COLO668 (cell line): Measurements from ENCODE around the gene PLAGL2.

Source experiments
- DNase-seq: peaks from one replicate; lab custom pipeline; 2025; ENCODE audit not compliant: unreplicated experiment; lab: John Stamatoyannopoulos, UW

The PLAGL2 gene

DNA sequence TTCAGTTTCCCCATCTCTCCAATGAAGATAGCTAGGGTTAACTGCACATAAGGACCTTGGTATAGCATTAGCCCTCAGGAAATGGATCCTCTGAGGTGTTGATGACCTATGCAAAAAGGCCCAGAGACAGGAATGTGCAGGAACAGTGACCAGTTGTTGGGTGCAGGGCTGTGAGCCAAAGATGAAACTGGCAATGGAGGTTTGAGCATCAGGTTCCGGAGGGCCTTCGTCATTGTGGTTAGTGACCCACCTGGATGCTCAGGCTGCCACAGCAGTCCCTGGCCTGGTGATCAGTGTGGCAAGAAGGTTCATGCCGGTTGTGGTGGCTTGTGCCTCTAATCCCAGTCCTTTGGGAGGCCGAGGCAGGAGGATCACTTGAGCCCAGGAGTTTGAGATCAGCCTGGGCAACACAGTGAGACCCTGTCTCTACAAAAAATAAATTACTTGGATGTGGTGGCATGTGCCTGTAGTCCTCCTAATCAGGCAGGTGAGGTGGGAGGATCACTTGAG, 54.3 kb downstream of the PLAGL2 start:
- no peak for DNase-seq

GRCh38 chr20:32152421-32153155, 55.0 kb downstream of the PLAGL2 start:
- DNase-seq = no peak

DNA sequence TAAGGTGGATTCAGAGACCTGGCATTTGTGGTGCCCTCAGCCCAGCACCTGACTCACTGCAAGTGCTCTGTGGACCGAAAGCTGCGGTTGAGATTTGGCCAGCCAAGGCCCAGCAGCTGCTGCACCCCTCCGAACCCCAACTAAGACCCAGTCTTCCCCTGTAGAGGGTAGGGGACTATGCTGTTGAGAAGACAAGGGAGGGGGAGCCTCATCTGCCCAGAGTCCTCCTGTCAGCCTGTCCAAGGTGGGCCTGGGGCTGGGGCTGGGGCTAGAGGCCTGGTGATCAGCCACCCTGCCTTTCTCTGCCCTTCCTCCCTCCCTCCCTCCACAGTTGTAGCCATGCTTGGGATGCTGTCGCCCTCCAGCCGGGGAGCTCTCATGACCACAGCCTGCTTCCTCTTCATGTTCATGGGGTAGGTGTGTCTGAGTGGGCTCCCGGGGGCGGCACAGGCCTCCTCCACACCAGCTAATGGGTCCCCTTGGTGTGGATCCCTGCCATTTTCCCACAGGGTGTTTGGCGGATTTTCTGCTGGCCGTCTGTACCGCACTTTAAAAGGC, 57.2 kb downstream of the PLAGL2 start:
- DNase-seq = no peak

DNA sequence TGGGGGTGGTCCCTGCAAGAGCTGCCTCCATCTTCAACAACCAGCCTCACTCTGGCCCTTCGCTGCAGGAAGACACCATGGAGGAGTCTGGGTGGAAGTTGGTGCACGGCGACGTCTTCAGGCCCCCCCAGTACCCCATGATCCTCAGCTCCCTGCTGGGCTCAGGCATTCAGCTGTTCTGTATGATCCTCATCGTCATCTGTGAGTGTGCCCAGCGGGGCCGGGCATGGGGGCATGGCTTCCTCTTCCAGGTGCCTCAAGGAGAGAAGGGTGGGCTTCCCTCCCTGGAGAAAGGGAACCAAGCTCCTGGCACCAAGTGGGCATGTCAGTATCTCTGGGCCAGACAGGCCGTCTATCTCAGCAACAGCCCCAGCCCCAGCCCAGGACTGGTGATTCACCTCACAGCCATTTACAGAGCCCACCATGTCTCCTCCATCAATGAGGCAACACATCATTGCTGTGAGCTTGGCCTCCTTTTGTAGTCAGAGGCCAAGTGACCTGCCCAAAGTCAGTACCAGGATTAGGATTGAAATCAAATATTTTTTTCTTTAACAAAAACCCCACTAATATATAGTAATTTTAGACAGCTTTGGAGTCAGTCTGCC, 57.9 kb downstream of the PLAGL2 start:
- no peak for DNase-seq

GRCh38 chr20:32144898-32145662, 62.5 kb downstream of the PLAGL2 start:
- DNase-seq = no peak

DNA sequence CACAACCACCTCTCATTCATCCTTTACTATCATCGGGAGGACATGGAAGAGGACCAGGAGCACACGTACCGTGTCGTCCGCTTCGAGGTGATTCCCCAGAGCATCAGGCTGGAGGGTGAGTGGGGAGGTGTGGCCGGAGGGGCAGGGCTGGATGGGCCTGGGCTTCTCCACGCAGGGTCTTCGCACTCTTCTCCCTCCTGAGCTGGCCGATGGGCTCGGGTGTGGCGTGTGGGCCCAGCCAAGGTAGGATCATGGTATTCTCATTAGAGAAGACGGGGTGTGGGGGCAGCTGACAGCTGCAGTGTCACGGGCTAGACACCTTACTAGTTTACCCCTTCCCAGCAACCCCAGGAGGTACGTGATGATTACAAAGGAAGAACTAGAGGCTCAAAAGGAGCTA, 64.6 kb downstream of the PLAGL2 start:
- no peak for DNase-seq
